ENCODE results near the gene CNEP1R1. TPM values are rescaled to one million over a fixed set of nuclear protein-coding genes. Genes with fewer than 3 reads are reported as not detected.

The CNEP1R1 gene, protein sequence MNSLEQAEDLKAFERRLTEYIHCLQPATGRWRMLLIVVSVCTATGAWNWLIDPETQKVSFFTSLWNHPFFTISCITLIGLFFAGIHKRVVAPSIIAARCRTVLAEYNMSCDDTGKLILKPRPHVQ
- 26.8 and 30.6 TPM in 2 replicates for total RNA-seq

GRCh38 chr16:50024684-50025536 is at the start of gene CNEP1R1:
CNEP1R1 (plus strand) TSS chr16:50025225; CDS start chr16:50025316, 91 bp downstream.

DNA sequence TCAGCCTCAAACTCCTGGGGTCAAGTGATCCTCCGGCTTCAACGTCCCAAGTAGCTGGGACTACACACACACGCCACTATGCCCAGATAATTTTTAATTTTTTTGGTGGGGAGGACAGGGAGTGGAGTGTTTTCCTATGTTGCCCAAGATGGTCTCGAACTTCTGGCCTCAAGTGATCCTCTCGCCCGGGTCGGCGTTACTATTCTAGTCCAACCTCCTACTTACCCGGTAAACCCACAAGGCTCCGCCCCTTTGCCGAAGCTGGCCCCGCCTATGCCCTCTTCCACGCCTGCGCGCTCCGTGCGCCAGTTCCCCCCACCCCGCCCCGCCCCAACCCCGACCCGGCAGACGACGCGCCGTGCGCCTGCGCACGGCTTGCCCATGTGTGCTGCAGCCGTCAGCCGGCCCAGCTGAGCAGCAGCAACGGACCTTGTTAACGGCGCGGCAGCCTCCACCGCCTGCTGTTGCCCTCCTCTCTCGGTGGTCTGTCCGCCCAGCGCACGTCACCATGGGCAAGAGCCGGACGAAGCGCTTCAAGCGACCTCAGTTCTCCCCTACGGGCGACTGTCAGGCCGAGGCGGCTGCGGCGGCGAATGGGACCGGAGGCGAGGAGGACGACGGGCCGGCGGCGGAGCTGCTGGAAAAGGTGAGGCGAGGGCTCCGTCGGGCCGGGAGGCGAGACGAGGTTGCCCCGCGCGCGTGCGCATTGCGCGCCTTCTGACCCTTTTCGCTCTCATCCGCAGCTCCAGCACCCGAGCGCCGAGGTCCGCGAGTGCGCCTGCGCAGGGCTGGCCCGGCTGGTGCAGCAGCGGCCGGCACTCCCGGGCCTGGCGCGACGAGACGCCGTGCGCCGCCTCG is 40.8 kb downstream of the CNEP1R1 start, which contains the start of gene HEATR3:
TSS of gene HEATR3 (plus strand) at position 347 of the 858 bp plus-strand sequence. CDS start at position 509, 162 bp downstream.

Small RNA genes within 50 kb of the gene (small RNA-seq; reads per million reads assigned to genes)
- gene RF00017, result not detected

Other genes starting within 250 kb of the CNEP1R1 start
- gene ZNF423, start 169.1 kb upstream of the CNEP1R1 start, total RNA-seq, result 8.6 and 13.1 TPM in 2 replicates
- gene HEATR3, start 40.7 kb downstream of the CNEP1R1 start, total RNA-seq, result 28.4 and 34.0 TPM in 2 replicates
- 11.1 and 12.1 TPM in 2 replicates for gene TENT4B, start 128.1 kb downstream of the CNEP1R1 start, total RNA-seq
- 5.9 and 9.4 TPM in 2 replicates for gene ADCY7, start 241.3 kb downstream of the CNEP1R1 start, total RNA-seq

Measured in vein endothelial cell (primary cell).